ENCODE data around the gene KLHL35.
"Not testable (repeated sequence)": the region's sequence is repeated elsewhere in the genome, so short reads cannot be mapped to it uniquely, and the experiment has no call there.

KLHL35 gene

DNA sequence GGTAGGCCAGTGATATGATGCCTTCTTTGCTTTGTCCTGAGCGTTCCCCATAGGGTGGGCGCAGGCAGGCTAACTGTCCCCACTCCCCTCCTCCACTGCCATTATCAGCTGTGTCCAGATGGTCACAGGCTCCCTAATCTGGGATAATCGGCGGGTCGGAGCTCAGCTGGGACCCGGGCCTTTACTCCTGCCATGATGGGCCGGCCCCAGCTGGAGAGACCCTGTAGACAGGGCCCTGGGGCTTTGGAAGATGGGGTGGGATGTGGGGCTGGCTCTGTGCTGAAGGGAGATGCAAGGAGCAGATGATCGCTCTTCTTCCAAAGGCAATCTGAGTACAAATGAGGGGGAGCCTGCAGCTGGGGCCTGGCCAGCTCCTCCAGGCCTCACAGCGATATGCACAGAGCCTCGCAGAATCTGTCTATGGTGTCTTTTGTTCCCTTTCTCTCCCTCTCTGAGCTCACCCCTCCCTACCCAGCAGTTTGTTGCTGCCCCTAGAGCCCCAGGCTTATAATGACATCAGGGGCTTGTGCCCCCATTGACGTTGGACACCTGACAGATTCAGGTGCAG, 11.9 kb downstream of the KLHL35 start:
- H3K4me1 ChIP-seq (ENCODE audit: insufficient read depth, low read length), result peaks cover 29% of the 10 kb centered on the region
- no peaks in the 10 kb centered on the region for H3K9me3 ChIP-seq (ENCODE audit: low read length)
- no peaks in the 10 kb centered on the region for H3K27me3 ChIP-seq (ENCODE audit: insufficient read depth, low read length)
- H3K4me3 ChIP-seq (ENCODE audit: low read length), result no peak overlapping the region
- peaks cover 28% of the 10 kb centered on the region for H3K36me3 ChIP-seq (ENCODE audit: insufficient read depth, low read length)
- no peak overlapping the region for H2AFZ ChIP-seq (ENCODE audit: low read depth, low read length)

DNA sequence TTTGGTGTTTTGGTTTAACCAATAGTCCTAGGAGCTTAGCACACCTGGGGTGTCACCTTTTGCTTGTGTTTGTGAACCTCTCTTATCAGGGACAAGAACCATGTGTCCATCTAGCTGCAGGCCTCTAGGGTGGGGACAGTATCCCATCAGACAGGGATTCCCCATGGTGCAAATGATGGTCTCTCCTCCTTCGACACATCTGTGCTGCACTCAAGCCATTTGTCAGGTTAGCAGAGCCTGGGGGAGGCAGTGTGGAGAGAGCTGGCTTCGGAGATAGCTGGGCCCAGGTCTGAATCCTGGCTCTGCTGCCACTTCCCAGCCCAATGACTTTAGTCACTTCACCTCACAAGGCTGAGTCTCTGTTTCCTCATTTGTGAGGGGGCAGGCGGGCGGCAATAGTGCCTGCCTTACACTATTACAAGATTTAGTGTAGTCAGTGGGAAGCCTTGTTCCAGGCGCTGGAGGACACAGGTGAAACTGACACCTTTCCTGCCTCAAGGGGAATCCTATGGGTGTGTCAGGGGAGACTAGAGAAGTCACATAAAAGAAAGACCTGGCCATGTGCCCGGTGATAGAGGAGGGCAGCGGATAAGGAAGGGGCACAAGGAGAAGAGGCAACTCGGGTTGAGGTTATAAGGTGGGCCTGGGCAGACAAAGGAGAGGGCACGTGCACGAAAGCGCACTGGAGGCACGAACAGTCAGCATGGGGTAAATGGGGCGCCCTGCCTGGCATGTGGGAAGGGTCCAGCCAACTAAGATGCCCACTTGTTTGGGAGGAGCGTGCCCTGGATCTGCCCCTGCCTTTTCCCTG, 12.6 kb downstream of the KLHL35 start:
- Histone ChIP-seq H3K4me1 (ENCODE audit: insufficient read depth, low read length) (peaks cover 29% of the 10 kb centered on the region), H2AFZ (ENCODE audit: low read depth, low read length) (no peak overlapping the region), H3K36me3 (ENCODE audit: insufficient read depth, low read length) (peaks cover 31% of the 10 kb centered on the region), H3K9me3 (ENCODE audit: low read length) (no peaks in the 10 kb centered on the region), H3K4me3 (ENCODE audit: low read length) (no peak overlapping the region), H3K27me3 (ENCODE audit: insufficient read depth, low read length) (no peaks in the 10 kb centered on the region)

DNA sequence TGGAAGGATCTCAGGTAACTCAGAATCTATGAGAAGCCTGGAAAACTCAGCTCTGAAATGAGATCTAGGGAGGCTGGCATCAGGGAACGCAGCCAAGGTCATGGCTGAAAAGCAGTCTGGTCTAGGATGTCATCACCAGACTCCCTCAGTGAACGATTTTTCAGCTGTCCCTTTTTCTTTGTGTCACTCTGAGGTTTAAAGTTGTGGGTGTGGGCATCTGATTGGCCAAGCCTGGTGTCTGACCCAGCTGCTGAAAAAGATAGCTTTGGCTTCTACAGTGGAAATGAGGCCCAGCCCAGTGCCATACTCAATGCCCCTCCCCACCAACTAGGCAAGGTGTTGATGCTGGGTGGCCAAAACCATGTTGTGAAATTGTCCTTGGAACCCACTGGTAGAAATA, 19.1 kb downstream of the KLHL35 start:
- H3K27me3 ChIP-seq (ENCODE audit: insufficient read depth, low read length), result no peaks in the 10 kb centered on the region
- no peaks in the 10 kb centered on the region for H3K4me1 ChIP-seq (ENCODE audit: insufficient read depth, low read length)
- peaks cover under 1% of the 10 kb centered on the region for H3K9me3 ChIP-seq (ENCODE audit: low read length)
- no peak overlapping the region for H3K4me3 ChIP-seq (ENCODE audit: low read length)
- peaks cover 43% of the 10 kb centered on the region for H3K36me3 ChIP-seq (ENCODE audit: insufficient read depth, low read length)
- H2AFZ ChIP-seq (ENCODE audit: low read depth, low read length), result no peak overlapping the region

DNA sequence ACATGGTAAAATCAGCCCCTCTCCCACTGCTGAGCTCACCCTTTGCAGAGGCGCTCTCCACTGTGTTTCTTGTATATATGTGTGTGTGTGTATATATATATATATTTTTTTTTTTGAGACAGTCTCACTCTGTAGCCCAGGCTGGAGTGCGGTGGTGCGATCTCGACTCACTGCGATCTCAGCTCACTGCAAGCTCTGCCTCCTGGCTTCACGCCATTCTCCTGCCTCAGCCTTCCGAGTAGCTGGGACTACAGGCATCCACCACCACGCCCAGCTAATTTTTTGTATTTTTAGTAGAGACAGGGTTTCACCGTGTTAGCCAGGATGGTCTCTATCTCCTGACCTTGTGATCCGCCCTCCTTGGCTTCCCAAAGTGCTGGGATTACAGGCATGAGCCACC, 19.9 kb downstream of the KLHL35 start:
- H2AFZ ChIP-seq (ENCODE audit: low read depth, low read length); H3K9me3 ChIP-seq (ENCODE audit: low read length); H3K4me1 ChIP-seq (ENCODE audit: insufficient read depth, low read length); H3K4me3 ChIP-seq (ENCODE audit: low read length); H3K27me3 ChIP-seq (ENCODE audit: insufficient read depth, low read length): not testable (repeated sequence)
- H3K36me3 ChIP-seq (ENCODE audit: insufficient read depth, low read length), result peaks cover 49% of the 10 kb centered on the region

- H3K27me3 ChIP-seq (ENCODE audit: insufficient read depth, low read length); H3K9me3 ChIP-seq (ENCODE audit: low read length); H2AFZ ChIP-seq (ENCODE audit: low read depth, low read length); H3K4me1 ChIP-seq (ENCODE audit: insufficient read depth, low read length); H3K4me3 ChIP-seq (ENCODE audit: low read length): not testable (repeated sequence)
- peaks cover 51% of the 10 kb centered on the region for H3K36me3 ChIP-seq (ENCODE audit: insufficient read depth, low read length)
Observed at GRCh38 chr11:75409971-75410370, 23.0 kb downstream of the KLHL35 start.

DNA sequence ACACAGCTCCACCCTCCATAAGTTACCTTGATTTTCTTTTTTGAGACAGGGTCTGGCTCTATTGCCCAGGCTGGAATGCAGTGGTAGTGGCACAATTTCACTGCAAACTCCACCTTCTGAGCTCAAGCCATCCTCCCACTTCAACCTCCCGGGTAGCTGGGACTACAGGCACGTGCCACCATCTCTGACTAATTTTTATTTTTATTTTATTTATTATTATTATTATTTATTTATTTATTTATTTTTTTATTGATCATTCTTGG, 24.1 kb downstream of the KLHL35 start:
- Histone ChIP-seq H2AFZ (ENCODE audit: low read depth, low read length) (no peak overlapping the region), H3K4me1 (ENCODE audit: insufficient read depth, low read length) (no peaks in the 10 kb centered on the region), H3K36me3 (ENCODE audit: insufficient read depth, low read length) (peaks cover 56% of the 10 kb centered on the region), H3K4me3 (ENCODE audit: low read length) (no peak overlapping the region), H3K9me3 (ENCODE audit: low read length) (peaks cover 2% of the 10 kb centered on the region), H3K27me3 (ENCODE audit: insufficient read depth, low read length) (no peaks in the 10 kb centered on the region)

DNA sequence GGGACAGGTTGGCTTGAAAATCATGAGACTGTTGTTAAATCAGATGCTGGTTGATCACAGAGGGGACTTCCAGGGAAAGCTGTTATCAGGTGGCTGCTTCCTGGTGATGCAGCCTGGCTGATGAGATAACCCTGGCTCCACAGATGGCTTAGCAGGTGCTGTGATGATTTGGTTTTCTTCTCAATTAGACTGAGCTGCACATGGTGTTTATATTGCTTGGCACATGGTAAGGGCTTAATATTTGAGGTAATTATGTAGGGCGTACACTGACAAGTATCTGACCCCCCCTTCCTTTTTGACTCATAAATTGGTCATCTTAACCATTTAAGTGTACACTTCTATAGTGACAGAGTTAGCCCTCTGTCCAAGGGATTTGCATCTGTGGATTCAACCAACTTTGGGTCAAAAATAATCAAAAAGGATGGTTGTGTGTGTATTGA, 26.6 kb downstream of the KLHL35 start:
- Histone ChIP-seq H3K9me3 (ENCODE audit: low read length) (peaks cover 2% of the 10 kb centered on the region), H3K27me3 (ENCODE audit: insufficient read depth, low read length) (no peaks in the 10 kb centered on the region), H3K4me1 (ENCODE audit: insufficient read depth, low read length) (peaks cover 12% of the 10 kb centered on the region), H3K36me3 (ENCODE audit: insufficient read depth, low read length) (peaks cover 66% of the 10 kb centered on the region), H3K4me3 (ENCODE audit: low read length) (no peak overlapping the region), H2AFZ (ENCODE audit: low read depth, low read length) (no peak overlapping the region)

DNA sequence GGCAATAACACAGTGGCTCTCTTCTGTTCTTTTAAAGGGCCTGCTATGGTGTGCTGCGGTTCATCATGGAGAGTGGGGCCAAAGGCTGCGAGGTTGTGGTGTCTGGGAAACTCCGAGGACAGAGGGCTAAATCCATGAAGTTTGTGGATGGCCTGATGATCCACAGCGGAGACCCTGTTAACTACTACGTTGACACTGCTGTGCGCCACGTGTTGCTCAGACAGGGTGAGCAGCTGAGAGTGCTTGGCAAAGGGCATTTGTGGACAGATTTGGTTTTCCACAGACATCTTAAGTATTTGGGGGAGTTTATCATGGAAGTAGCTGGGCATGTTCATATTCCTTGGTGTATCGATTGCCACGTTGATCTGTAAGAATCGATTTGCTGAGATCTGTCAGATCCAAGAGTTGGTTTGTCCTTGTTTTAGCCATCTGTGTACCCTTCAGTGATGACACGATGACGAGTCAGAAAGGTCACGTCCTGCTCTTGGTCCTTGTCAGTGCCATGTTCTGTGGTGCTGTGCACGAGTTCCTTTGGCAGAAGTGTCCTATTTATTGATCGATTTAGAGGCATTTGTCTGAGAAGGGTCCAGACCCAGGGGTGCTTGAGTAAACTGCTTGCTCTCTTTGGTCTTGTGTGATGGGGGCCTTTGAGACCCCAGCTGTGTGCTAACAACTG, 28.9 kb downstream of the KLHL35 start:
- H3K9me3 ChIP-seq (ENCODE audit: low read length), result peaks cover 2% of the 10 kb centered on the region
- peaks cover 16% of the 10 kb centered on the region for H3K4me1 ChIP-seq (ENCODE audit: insufficient read depth, low read length)
- H3K4me3 ChIP-seq (ENCODE audit: low read length), result no peak overlapping the region
- no peak overlapping the region for H2AFZ ChIP-seq (ENCODE audit: low read depth, low read length)
- peaks cover 71% of the 10 kb centered on the region for H3K36me3 ChIP-seq (ENCODE audit: insufficient read depth, low read length)
- H3K27me3 ChIP-seq (ENCODE audit: insufficient read depth, low read length), result no peaks in the 10 kb centered on the region

GRCh38 chr11:75403037-75403436, 30.0 kb downstream of the KLHL35 start:
- H3K36me3 ChIP-seq (ENCODE audit: insufficient read depth, low read length), result peaks cover 62% of the 10 kb centered on the region
- H3K9me3 ChIP-seq (ENCODE audit: low read length), result no peaks in the 10 kb centered on the region
- H3K4me3 ChIP-seq (ENCODE audit: low read length), result no peak overlapping the region
- H2AFZ ChIP-seq (ENCODE audit: low read depth, low read length), result no peak overlapping the region
- H3K27me3 ChIP-seq (ENCODE audit: insufficient read depth, low read length), result no peaks in the 10 kb centered on the region
- H3K4me1 ChIP-seq (ENCODE audit: insufficient read depth, low read length), result peaks cover 16% of the 10 kb centered on the region

DNA sequence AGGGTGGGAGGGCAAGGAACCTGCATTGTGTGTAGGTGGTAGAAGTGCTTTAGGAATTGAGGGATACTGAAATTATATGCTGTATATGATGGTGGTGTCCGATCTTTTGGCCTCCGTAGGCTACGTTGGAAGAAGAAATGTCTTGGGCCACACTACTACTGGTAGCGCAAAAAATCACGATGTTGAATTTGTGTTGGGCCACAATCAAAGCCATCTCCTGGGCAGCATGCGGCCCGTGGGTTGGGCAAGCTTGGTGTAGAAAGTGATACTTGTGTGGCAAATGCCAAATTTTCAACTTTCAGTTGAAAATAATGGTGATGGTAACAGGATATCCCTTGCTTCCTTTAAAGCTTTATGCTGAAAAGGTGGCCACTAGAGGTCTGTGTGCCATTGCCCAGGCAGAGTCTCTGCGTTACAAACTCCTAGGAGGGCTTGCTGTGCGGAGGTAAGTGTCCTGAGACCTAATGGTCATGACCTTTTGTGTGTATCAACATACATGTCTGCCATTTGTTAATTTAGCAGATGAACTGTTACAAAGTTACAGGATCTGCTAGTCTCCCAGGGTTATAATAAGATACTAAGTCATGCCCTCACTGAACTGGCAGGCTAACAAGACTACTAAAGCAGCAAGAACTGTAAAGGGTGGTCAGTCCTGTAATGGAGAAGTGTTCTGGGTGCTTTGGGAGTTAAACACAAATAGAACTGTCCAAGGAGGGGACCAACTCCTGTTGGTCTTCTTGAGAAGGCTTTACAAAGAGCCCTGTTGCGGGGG, 30.8 kb downstream of the KLHL35 start:
- Histone ChIP-seq H3K9me3 (ENCODE audit: low read length) (no peaks in the 10 kb centered on the region), H3K36me3 (ENCODE audit: insufficient read depth, low read length) (peaks cover 57% of the 10 kb centered on the region), H2AFZ (ENCODE audit: low read depth, low read length) (no peak overlapping the region), H3K4me1 (ENCODE audit: insufficient read depth, low read length) (peaks cover 16% of the 10 kb centered on the region), H3K27me3 (ENCODE audit: insufficient read depth, low read length) (no peaks in the 10 kb centered on the region), H3K4me3 (ENCODE audit: low read length) (no peak overlapping the region)

DNA sequence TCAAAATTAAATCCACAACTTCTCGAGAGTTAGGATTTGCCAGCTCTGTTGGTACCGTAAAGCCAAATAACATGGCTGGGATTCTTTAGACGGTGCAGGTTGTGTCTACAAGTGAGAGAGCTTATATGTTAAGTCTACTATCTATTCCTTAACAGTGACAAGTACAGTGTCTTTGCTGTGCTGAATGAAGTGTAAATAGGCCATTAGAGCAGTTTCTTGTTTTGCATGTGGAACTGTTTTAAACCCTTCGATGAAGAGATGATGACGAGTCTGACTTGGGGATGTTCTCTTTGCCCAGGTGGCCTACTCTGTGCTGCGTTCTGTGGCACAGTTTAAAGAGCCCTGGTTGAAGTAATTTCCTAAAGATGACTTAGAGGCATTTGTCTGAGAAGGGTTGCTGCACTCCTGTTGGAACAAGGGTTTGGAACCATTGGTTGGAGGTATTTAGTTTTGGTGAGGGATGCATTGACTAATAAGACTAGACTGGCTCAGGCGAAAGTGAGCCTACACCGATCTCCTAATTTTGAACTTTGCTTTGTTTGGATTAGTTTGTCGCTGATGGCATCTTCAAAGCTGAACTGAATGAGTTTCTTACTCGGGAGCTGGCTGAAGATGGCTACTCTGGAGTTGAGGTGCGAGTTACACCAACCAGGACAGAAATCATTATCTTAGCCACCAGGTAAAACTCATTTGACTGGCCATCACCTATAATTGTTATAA, 32.7 kb downstream of the KLHL35 start:
- H3K9me3 ChIP-seq (ENCODE audit: low read length), result no peaks in the 10 kb centered on the region
- peaks cover 16% of the 10 kb centered on the region for H3K4me1 ChIP-seq (ENCODE audit: insufficient read depth, low read length)
- peak overlapping the region; percentile 90 for H3K4me3 ChIP-seq (ENCODE audit: low read length)
- peaks cover 44% of the 10 kb centered on the region for H3K36me3 ChIP-seq (ENCODE audit: insufficient read depth, low read length)
- no peak overlapping the region for H2AFZ ChIP-seq (ENCODE audit: low read depth, low read length)
- H3K27me3 ChIP-seq (ENCODE audit: insufficient read depth, low read length), result no peaks in the 10 kb centered on the region

- H3K4me3 ChIP-seq (ENCODE audit: low read length), result peak within 1 kb of the TSS; percentile 90
- peaks cover 37% of the 10 kb centered on the region for H3K36me3 ChIP-seq (ENCODE audit: insufficient read depth, low read length)
- peak within 1 kb of the TSS; percentile 22 for H2AFZ ChIP-seq (ENCODE audit: low read depth, low read length)
- H3K9me3 ChIP-seq (ENCODE audit: low read length), result no peaks in the 10 kb centered on the region
- H3K27me3 ChIP-seq (ENCODE audit: insufficient read depth, low read length), result no peaks in the 10 kb centered on the region
- peaks cover 16% of the 10 kb centered on the region for H3K4me1 ChIP-seq (ENCODE audit: insufficient read depth, low read length)
Observed at GRCh38 chr11:75399344-75400145, 33.5 kb downstream of the KLHL35 start, which contains the start of gene RPS3. TSS of gene RPS3 (plus strand) at chr11:75399518. CDS start at chr11:75399548, 30 bp downstream.

Data from neuron (in vitro differentiated cells).